SK-N-SH (cell line): ENCODE measurements around the gene TIAM1. TPM values are rescaled to one million over a fixed set of nuclear protein-coding genes. Genes with fewer than 3 reads are reported as not detected.

Experiments used
- CTCF ChIA-PET: fragments of 300-600, 350-600 bp; formaldehyde crosslinking; extraction: SDS; loops from one replicate; lab custom pipeline; 2021; lab: Yijun Ruan, JAX
- POLR2A ChIA-PET: fragments of 350-600 bp; sonication (Branson Sonifier 250); formaldehyde crosslinking; extraction: SDS; loops from one replicate; lab custom pipeline; 2020; ENCODE audit warnings: antibody characterized with exemption, inconsistent platforms; lab: Yijun Ruan, JAX
- DNase-seq: peaks from one replicate; pipeline ENCODE4 v3.0.0; 2012
- H2AFZ ChIP-seq: fragments of 200-600 bp; sonication (generic); 2 replicates; pipeline ENCODE4 v1.8.1; 2016; ENCODE audit warnings: antibody characterized with exemption, mild to moderate bottlenecking, low read depth
- H3F3A ChIP-seq: fragments of 200-600 bp; sonication (generic); replicated peaks from 2 replicates; pipeline ENCODE3; 2016; ENCODE audit warnings: antibody characterized with exemption, mild to moderate bottlenecking; ENCODE audit not compliant: insufficient read depth
- H3K27ac ChIP-seq, 2 experiments: fragments of 200-500 bp in 1 of 2; fragments of 200-600 bp in 1 of 2; sonication (Bioruptor generic) in 1 of 2; sonication (generic), shearing (Covaris generic) in 1 of 2; 2 replicates each; pipeline versions ENCODE4 v1.5.1 to v1.6.1; 2014 to 2016; ENCODE audit warnings: low read depth in 2 of 2, inconsistent platforms in 1 of 2, low read length in 1 of 2, mild to moderate bottlenecking in 1 of 2, mixed read lengths in 1 of 2
- H3K27me3 ChIP-seq: fragments of 200-600 bp; sonication (generic), shearing (Covaris generic); 2 replicates; pipeline ENCODE4 v1.6.1; 2016; ENCODE audit warnings: mixed run types; ENCODE audit not compliant: insufficient read depth
- H3K36me3 ChIP-seq, 2 experiments: fragments of 200-500 bp in 1 of 2; fragments of 200-600 bp in 1 of 2; sonication (Bioruptor generic) in 1 of 2; sonication (generic) in 1 of 2; replicated peaks in 1 of 2; 2 replicates each; pipeline versions ENCODE3 to v1.5.1; 2014 to 2016; ENCODE audit warnings: low read length in 1 of 2, mild to moderate bottlenecking in 1 of 2; ENCODE audit not compliant: insufficient read depth in 2 of 2, control insufficient read depth in 1 of 2
- H3K4me1 ChIP-seq, 2 experiments: fragments of 200-500 bp in 1 of 2; fragments of 200-600 bp in 1 of 2; sonication (Bioruptor generic) in 1 of 2; sonication (generic), shearing (Covaris generic) in 1 of 2; 2 replicates each; pipeline versions ENCODE4 v1.5.1 to v1.6.1; 2014 to 2016; ENCODE audit warnings: low read depth in 1 of 2, low read length in 1 of 2, mixed run types in 1 of 2; ENCODE audit not compliant: insufficient read depth in 2 of 2, control insufficient read depth in 1 of 2
- H3K4me2 ChIP-seq: fragments of 200-600 bp; sonication (generic), shearing (Covaris generic); 2 replicates; pipeline ENCODE4 v1.6.1; 2017; ENCODE audit warnings: mixed run types
- H3K4me3 ChIP-seq, 2 experiments: fragments of 200-500 bp in 1 of 2; fragments of 200-600 bp in 1 of 2; sonication (Bioruptor generic) in 1 of 2; sonication (generic), shearing (Covaris generic) in 1 of 2; 2 replicates each; pipeline versions ENCODE4 v1.5.1 to v1.8.1; 2014 to 2016; ENCODE audit warnings: low read depth in 2 of 2, inconsistent platforms in 1 of 2, low read length in 1 of 2, mild to moderate bottlenecking in 1 of 2, mixed read lengths in 1 of 2, moderate library complexity in 1 of 2
- H3K79me2 ChIP-seq: fragments of 200-600 bp; sonication (generic); 2 replicates; pipeline ENCODE4 v1.8.1; 2017; ENCODE audit warnings: mild to moderate bottlenecking; ENCODE audit not compliant: insufficient read depth
- H3K9ac ChIP-seq: fragments of 200-600 bp; sonication (generic); 2 replicates; pipeline ENCODE4 v1.6.1; 2017; ENCODE audit warnings: mixed run types
- H3K9me2 ChIP-seq: fragments of 200-600 bp; sonication (generic); 2 replicates; pipeline ENCODE4 v1.6.1; 2017; ENCODE audit warnings: mixed run types
- H3K9me3 ChIP-seq: fragments of 200-600 bp; sonication (generic); 2 replicates; pipeline ENCODE4 v1.6.1; 2017; ENCODE audit warnings: mixed run types, mild to moderate bottlenecking, moderate library complexity
- H4K20me1 ChIP-seq: fragments of 200-600 bp; sonication (generic); 2 replicates; pipeline ENCODE4 v1.6.1; 2017; ENCODE audit warnings: mild to moderate bottlenecking, mixed run types; ENCODE audit not compliant: insufficient read depth
- CHD2 ChIP-seq: fragments of 150-350 bp; IDR thresholded peaks from 2 replicates; pipeline ENCODE4 v1.6.1; 2018; ENCODE audit warnings: low read length; ENCODE audit not compliant: partially characterized antibody
- EZH2phosphoT487 ChIP-seq: fragments of 200-600 bp; sonication (generic); IDR thresholded peaks from 2 replicates; pipeline ENCODE4 v1.6.1; 2017; ENCODE audit warnings: low read depth, mixed run types, mild to moderate bottlenecking, antibody characterized with exemption, moderate library complexity, borderline replicate concordance
- FOSL2 ChIP-seq: IDR thresholded peaks from 2 replicates; pipeline ENCODE4 v1.4.0; 2012; ENCODE audit warnings: low read depth, mild to moderate bottlenecking, moderate library complexity, borderline replicate concordance
- FOXJ3 ChIP-seq: sonication (generic); formaldehyde crosslinking; IDR thresholded peaks from 2 replicates; pipeline ENCODE4 v1.5.1; 2020; ENCODE audit warnings: mild to moderate bottlenecking, missing genetic modification reagents
- GABPA ChIP-seq: IDR thresholded peaks from 2 replicates; pipeline ENCODE4 v1.4.0; 2012; ENCODE audit warnings: low read depth, mild to moderate bottlenecking
- GATA2 ChIP-seq: sonication (generic); formaldehyde crosslinking; IDR thresholded peaks from 2 replicates; pipeline ENCODE4 v1.5.0; 2020; ENCODE audit warnings: mild to moderate bottlenecking, missing genetic modification reagents
- JUND ChIP-seq: IDR thresholded peaks from 2 replicates; pipeline ENCODE4 v1.4.0; 2012
- MEF2A ChIP-seq: IDR thresholded peaks from 2 replicates; pipeline ENCODE4 v1.4.0; 2012; ENCODE audit warnings: low read depth, borderline replicate concordance
- MXI1 ChIP-seq: IDR thresholded peaks from 2 replicates; pipeline ENCODE4 v1.6.1; 2012; ENCODE audit warnings: mild to moderate bottlenecking, low read depth, low read length, improper control_type of control experiment
- POLR2AphosphoS5 ChIP-seq: IDR thresholded peaks from 2 replicates; pipeline ENCODE4 v1.6.1; 2012; ENCODE audit warnings: low read depth, low read length
- RAD21 ChIP-seq: IDR thresholded peaks from 2 replicates; pipeline ENCODE4 v1.6.1; 2012; ENCODE audit warnings: mild to moderate bottlenecking, low read length
- SIN3A ChIP-seq: IDR thresholded peaks from 2 replicates; pipeline ENCODE4 v1.6.1; 2012; ENCODE audit warnings: low read depth, mild to moderate bottlenecking, low read length, moderate library complexity, borderline replicate concordance
- SMC3 ChIP-seq: IDR thresholded peaks from 2 replicates; pipeline ENCODE4 v1.6.1; 2012; ENCODE audit warnings: low read depth, low read length, improper control_type of control experiment
- TEAD4 ChIP-seq: IDR thresholded peaks from 2 replicates; pipeline ENCODE4 v1.4.0; 2012; ENCODE audit warnings: mild to moderate bottlenecking, borderline replicate concordance; ENCODE audit not compliant: insufficient read depth
- USF1 ChIP-seq: IDR thresholded peaks from 2 replicates; pipeline ENCODE4 v1.4.0; 2012; ENCODE audit warnings: low read depth, borderline replicate concordance
- WGBS: methylation state at CpG from one replicate; pipeline ENCODE4 v1.1.6; 2017; ENCODE audit warnings: low lambda C conversion rate; 5-methylcytosine and 5-hydroxymethylcytosine counted together
- polyA plus RNA-seq, 3 experiments: library from polyadenylated mRNA; depleted of rRNA; stranded (reverse); fragments of >200 nt; gene quantifications; 2 replicates each; pipeline ENCODE4 v1.2.3, GENCODE V29; 2012

TIAM1 gene
- polyA plus RNA-seq, 1 of the 3 experiments (the other 2 are of a cell fraction) = 1.7 TPM

- Histone ChIP-seq H3K36me3 (no peaks in the 10 kb centered on the region), H3K4me3 (no peak overlapping the region), H3K9ac (no peak overlapping the region), H3K9me2 (no peaks in the 10 kb centered on the region), H3K27me3 (no peaks in the 10 kb centered on the region), H3F3A (no peaks in the 10 kb centered on the region), H3K27ac (no peak overlapping the region), H3K4me1 (no peaks in the 10 kb centered on the region; a peak in 1 of 4 replicates), H3K4me2 (no peak overlapping the region), H2AFZ (no peak overlapping the region), H3K79me2 (no peaks in the 10 kb centered on the region), H4K20me1 (no peaks in the 10 kb centered on the region), H3K9me3 (no peaks in the 10 kb centered on the region; the same call in 1 of the 2 replicates)
- no peak for DNase-seq
- POLR2A ChIA-PET = no interaction called here
- TF ChIP-seq TEAD4 = no peak
- TF ChIP-seq CHD2 = no peak
- no peak for TF ChIP-seq FOSL2
- no peak for TF ChIP-seq EZH2phosphoT487
- TF ChIP-seq USF1 = no peak
- no peak for TF ChIP-seq SMC3
- TF ChIP-seq POLR2AphosphoS5 = no peak
- TF ChIP-seq GATA2 = no peak
- TF ChIP-seq MXI1 = no peak
- CTCF ChIA-PET = interaction anchor here (0.9 kb wide), 1 partner anchor 13 kb away, joined by 3 read pairs; no protein-coding TSS in a partner anchor
Observed at GRCh38 chr21:31360717-31361116, 16.7 kb upstream of the TIAM1 start.

GRCh38 chr21:31358158-31358557, 14.1 kb upstream of the TIAM1 start:
- Histone ChIP-seq H4K20me1 (no peaks in the 10 kb centered on the region), H2AFZ (no peak overlapping the region), H3K79me2 (no peaks in the 10 kb centered on the region), H3K4me2 (no peak overlapping the region), H3K9me2 (no peaks in the 10 kb centered on the region), H3F3A (peaks cover 8% of the 10 kb centered on the region), H3K9ac (no peak overlapping the region), H3K4me1 (peaks cover 0 to 8% of the 10 kb centered on the region in 2 experiments; a peak in 2 of 4 replicates), H3K27me3 (no peaks in the 10 kb centered on the region), H3K4me3 (no peak overlapping the region), H3K27ac (no peak overlapping the region), H3K9me3 (no peaks in the 10 kb centered on the region; the same call in 1 of the 2 replicates), H3K36me3 (no peaks in the 10 kb centered on the region)
- TF ChIP-seq SIN3A (no peak), EZH2phosphoT487 (no peak), GABPA (no peak)
- POLR2A ChIA-PET = no interaction called here
- CTCF ChIA-PET = interaction anchor here (0.7 kb wide), 1 partner anchor 223 kb away, joined by 3 read pairs; no protein-coding TSS in a partner anchor
- 77% methylated on average over 8 of the region's 8 CpGs for WGBS
- no peak for DNase-seq

- H3K4me1 ChIP-seq = peaks cover 0 to 8% of the 10 kb centered on the region in 2 experiments; a peak in 2 of 4 replicates
- no peak overlapping the region for H3K4me3 ChIP-seq
- no peak overlapping the region for H3K4me2 ChIP-seq
- 89% methylated on average over 4 of the region's 4 CpGs for WGBS
- no peaks in the 10 kb centered on the region for H3K9me2 ChIP-seq
- H3K36me3 ChIP-seq = no peaks in the 10 kb centered on the region
- no peaks in the 10 kb centered on the region for H3K79me2 ChIP-seq
- peaks cover 8% of the 10 kb centered on the region for H3F3A ChIP-seq
- POLR2A ChIA-PET = no interaction called here
- H3K9ac ChIP-seq = no peak overlapping the region
- no peak for DNase-seq
- no peaks in the 10 kb centered on the region for H4K20me1 ChIP-seq
- no peaks in the 10 kb centered on the region; the same call in 1 of the 2 replicates for H3K9me3 ChIP-seq
- TF ChIP-seq MXI1 = no peak
- no peak for TF ChIP-seq JUND
- no peak for TF ChIP-seq FOXJ3
- TF ChIP-seq MEF2A = no peak
- TF ChIP-seq RAD21 = no peak
- TF ChIP-seq SMC3 = no peak
- TF ChIP-seq, all 33 proteins: peak for 0
- CTCF ChIA-PET = no interaction called here
- Histone ChIP-seq H3K27me3 (no peaks in the 10 kb centered on the region), H3K27ac (no peak overlapping the region), H2AFZ (no peak overlapping the region)
Observed at GRCh38 chr21:31356440-31356839, 12.4 kb upstream of the TIAM1 start.
